ENCODE measurements around the gene B4GALT2. TPM values are rescaled to one million over a fixed set of nuclear protein-coding genes. Genes with fewer than 3 reads are reported as not detected.

B4GALT2 gene
- total RNA-seq, 1 experiment from 2014 or later = 207 TPM

GRCh38 chr1:44037154-44037553 is 58.1 kb downstream of the B4GALT2 start:
- Histone ChIP-seq H3K27me3 (ENCODE audit: control insufficient read depth, insufficient read depth, low read length) (no peaks in the 10 kb centered on the region), H3K4me3 (ENCODE audit: insufficient read depth, low read depth, low read length) (no peak overlapping the region), H3K36me3 (replicated peaks; ENCODE audit: control insufficient read depth, insufficient read depth, low read length) (no peaks in the 10 kb centered on the region)
- no peak for DNase-seq

GRCh38 chr1:44038876-44039657 is 60.1 kb downstream of the B4GALT2 start:
- H3K36me3 ChIP-seq (replicated peaks; ENCODE audit: control insufficient read depth, insufficient read depth, low read length) = no peaks in the 10 kb centered on the region
- H3K4me3 ChIP-seq (ENCODE audit: insufficient read depth, low read depth, low read length) = no peak overlapping the region
- DNase-seq = no peak
- peaks cover 7% of the 10 kb centered on the region; the same call in 1 of the 2 replicates for H3K27me3 ChIP-seq (ENCODE audit: control insufficient read depth, insufficient read depth, low read length)

- peaks cover 7% of the 10 kb centered on the region; the same call in 1 of the 2 replicates for H3K27me3 ChIP-seq (ENCODE audit: control insufficient read depth, insufficient read depth, low read length)
- H3K36me3 ChIP-seq (replicated peaks; ENCODE audit: control insufficient read depth, insufficient read depth, low read length) = no peaks in the 10 kb centered on the region
- H3K4me3 ChIP-seq (ENCODE audit: insufficient read depth, low read depth, low read length) = no peak overlapping the region
- no peak for DNase-seq
These were observed 61.4 kb downstream of the B4GALT2 start for GRCh38 chr1:44040418-44040817.

Other genes with a start within 250 kb of the B4GALT2 start
- 9.7 and 11.3 TPM in 2 replicates for gene ARTN, start 45.4 kb upstream of the B4GALT2 start, total RNA-seq (2014; rRNA removed; shearing (Covaris generic))
- gene IPO13, start 32.3 kb upstream of the B4GALT2 start, total RNA-seq (2014; rRNA removed; shearing (Covaris generic)) = 29.2 and 34.2 TPM in 2 replicates
- 75.4 and 83.4 TPM in 2 replicates for gene DPH2, start 9.2 kb upstream of the B4GALT2 start, total RNA-seq (2014; rRNA removed; shearing (Covaris generic))
- 196 and 237 TPM in 2 replicates for gene ATP6V0B, start 4.2 kb upstream of the B4GALT2 start, total RNA-seq (2014; rRNA removed; shearing (Covaris generic))
- gene CCDC24, start 12.4 kb downstream of the B4GALT2 start, total RNA-seq (2014; rRNA removed; shearing (Covaris generic)) = 10.5 and 19.8 TPM in 2 replicates
- 6.4 and 8.2 TPM in 2 replicates for gene SLC6A9, start 52.3 kb downstream of the B4GALT2 start, total RNA-seq (2014; rRNA removed; shearing (Covaris generic))
- not detected in 2 replicates for gene KLF17, start 139.6 kb downstream of the B4GALT2 start, total RNA-seq (2014; rRNA removed; shearing (Covaris generic))
- gene KLF18, start 162.4 kb downstream of the B4GALT2 start, total RNA-seq (2014; rRNA removed; shearing (Covaris generic)) = 0.03 TPM in 1 of 2 replicates, not detected in the other
- 20.7 and 25.5 TPM in 2 replicates for gene DMAP1, start 234.3 kb downstream of the B4GALT2 start, total RNA-seq (2014; rRNA removed; shearing (Covaris generic))